Measurements from ENCODE around the gene HMOX1. TPM values are rescaled to one million over a fixed set of nuclear protein-coding genes. Genes with fewer than 3 reads are reported as not detected.

Gene HMOX1
- total and polyA plus RNA-seq, 2 of the 8 experiments (the other 6 are each of a cell fraction or from before 2014, with no cell fraction given), result 25.0 to 41.6 TPM

DNA sequence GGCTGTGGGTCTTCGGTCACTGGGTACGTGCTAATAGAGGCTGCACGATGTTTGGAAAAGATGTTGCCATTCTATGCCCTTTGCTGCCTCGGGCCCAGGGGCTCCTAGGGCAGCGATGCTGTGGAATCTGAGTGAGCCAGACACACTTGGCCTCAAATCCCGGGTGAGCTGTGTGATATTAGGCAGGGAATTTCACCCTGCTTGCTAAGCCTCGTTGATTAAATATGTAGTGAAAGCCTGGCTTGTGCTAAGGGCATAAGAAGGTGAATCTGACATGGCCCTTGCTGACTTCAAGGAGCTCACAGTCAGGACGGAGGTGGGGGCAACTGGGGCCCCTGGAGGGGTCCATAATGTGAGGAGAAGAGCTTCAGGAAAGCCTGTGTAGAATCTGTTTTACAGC lies 5.4 kb upstream of the HMOX1 start (continued):
- TF ChIP-seq, protein P1, sequence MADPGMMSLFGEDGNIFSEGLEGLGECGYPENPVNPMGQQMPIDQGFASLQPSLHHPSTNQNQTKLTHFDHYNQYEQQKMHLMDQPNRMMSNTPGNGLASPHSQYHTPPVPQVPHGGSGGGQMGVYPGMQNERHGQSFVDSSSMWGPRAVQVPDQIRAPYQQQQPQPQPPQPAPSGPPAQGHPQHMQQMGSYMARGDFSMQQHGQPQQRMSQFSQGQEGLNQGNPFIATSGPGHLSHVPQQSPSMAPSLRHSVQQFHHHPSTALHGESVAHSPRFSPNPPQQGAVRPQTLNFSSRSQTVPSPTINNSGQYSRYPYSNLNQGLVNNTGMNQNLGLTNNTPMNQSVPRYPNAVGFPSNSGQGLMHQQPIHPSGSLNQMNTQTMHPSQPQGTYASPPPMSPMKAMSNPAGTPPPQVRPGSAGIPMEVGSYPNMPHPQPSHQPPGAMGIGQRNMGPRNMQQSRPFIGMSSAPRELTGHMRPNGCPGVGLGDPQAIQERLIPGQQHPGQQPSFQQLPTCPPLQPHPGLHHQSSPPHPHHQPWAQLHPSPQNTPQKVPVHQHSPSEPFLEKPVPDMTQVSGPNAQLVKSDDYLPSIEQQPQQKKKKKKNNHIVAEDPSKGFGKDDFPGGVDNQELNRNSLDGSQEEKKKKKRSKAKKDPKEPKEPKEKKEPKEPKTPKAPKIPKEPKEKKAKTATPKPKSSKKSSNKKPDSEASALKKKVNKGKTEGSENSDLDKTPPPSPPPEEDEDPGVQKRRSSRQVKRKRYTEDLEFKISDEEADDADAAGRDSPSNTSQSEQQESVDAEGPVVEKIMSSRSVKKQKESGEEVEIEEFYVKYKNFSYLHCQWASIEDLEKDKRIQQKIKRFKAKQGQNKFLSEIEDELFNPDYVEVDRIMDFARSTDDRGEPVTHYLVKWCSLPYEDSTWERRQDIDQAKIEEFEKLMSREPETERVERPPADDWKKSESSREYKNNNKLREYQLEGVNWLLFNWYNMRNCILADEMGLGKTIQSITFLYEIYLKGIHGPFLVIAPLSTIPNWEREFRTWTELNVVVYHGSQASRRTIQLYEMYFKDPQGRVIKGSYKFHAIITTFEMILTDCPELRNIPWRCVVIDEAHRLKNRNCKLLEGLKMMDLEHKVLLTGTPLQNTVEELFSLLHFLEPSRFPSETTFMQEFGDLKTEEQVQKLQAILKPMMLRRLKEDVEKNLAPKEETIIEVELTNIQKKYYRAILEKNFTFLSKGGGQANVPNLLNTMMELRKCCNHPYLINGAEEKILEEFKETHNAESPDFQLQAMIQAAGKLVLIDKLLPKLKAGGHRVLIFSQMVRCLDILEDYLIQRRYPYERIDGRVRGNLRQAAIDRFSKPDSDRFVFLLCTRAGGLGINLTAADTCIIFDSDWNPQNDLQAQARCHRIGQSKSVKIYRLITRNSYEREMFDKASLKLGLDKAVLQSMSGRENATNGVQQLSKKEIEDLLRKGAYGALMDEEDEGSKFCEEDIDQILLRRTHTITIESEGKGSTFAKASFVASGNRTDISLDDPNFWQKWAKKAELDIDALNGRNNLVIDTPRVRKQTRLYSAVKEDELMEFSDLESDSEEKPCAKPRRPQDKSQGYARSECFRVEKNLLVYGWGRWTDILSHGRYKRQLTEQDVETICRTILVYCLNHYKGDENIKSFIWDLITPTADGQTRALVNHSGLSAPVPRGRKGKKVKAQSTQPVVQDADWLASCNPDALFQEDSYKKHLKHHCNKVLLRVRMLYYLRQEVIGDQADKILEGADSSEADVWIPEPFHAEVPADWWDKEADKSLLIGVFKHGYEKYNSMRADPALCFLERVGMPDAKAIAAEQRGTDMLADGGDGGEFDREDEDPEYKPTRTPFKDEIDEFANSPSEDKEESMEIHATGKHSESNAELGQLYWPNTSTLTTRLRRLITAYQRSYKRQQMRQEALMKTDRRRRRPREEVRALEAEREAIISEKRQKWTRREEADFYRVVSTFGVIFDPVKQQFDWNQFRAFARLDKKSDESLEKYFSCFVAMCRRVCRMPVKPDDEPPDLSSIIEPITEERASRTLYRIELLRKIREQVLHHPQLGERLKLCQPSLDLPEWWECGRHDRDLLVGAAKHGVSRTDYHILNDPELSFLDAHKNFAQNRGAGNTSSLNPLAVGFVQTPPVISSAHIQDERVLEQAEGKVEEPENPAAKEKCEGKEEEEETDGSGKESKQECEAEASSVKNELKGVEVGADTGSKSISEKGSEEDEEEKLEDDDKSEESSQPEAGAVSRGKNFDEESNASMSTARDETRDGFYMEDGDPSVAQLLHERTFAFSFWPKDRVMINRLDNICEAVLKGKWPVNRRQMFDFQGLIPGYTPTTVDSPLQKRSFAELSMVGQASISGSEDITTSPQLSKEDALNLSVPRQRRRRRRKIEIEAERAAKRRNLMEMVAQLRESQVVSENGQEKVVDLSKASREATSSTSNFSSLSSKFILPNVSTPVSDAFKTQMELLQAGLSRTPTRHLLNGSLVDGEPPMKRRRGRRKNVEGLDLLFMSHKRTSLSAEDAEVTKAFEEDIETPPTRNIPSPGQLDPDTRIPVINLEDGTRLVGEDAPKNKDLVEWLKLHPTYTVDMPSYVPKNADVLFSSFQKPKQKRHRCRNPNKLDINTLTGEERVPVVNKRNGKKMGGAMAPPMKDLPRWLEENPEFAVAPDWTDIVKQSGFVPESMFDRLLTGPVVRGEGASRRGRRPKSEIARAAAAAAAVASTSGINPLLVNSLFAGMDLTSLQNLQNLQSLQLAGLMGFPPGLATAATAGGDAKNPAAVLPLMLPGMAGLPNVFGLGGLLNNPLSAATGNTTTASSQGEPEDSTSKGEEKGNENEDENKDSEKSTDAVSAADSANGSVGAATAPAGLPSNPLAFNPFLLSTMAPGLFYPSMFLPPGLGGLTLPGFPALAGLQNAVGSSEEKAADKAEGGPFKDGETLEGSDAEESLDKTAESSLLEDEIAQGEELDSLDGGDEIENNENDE (IDR thresholded peaks at IDR 0.05; ENCODE audit: insufficient replicate concordance, low read length), result no peak
- TF ChIP-seq NANOG (IDR thresholded peaks at IDR 0.05; ENCODE audit: insufficient read depth, low read depth, low read length, poor library complexity, severe bottlenecking) (no peak), TCF12 (IDR thresholded peaks at IDR 0.05; ENCODE audit: low read depth, low read length) (no peak), CBX8 (IDR thresholded peaks at IDR 0.05; ENCODE audit: borderline replicate concordance, low read depth, low read length) (no peak), SP4 (IDR thresholded peaks at IDR 0.05; ENCODE audit: low read length) (no peak), RBBP5 (IDR thresholded peaks at IDR 0.05; ENCODE audit: borderline replicate concordance, low read depth, low read length) (no peak), SIRT6 (IDR thresholded peaks at IDR 0.05; ENCODE audit: low read length) (no peak), JUND (IDR thresholded peaks at IDR 0.05; ENCODE audit: low read length) (no peak), EZH2 (IDR thresholded peaks at IDR 0.05; ENCODE audit: low read depth, low read length, severe bottlenecking) (no peak)
